HepG2 (cell line): Measurements from ENCODE around the gene NBEAL1. TPM values are rescaled to one million over a fixed set of nuclear protein-coding genes. Genes with fewer than 3 reads are reported as not detected.

Experiments used
- ASH2L ChIP-seq: fragments of 300-600, 200-600 bp; sonication (generic); IDR thresholded peaks from 2 replicates; pipeline ENCODE4 v1.7.0; 2017; ENCODE audit warnings: low read depth, mild to moderate bottlenecking, moderate library complexity, mixed read lengths, low read length; ENCODE audit not compliant: insufficient read length
- ATRX ChIP-seq: sonication (generic); formaldehyde crosslinking; IDR thresholded peaks from 2 replicates; pipeline ENCODE4 v1.4.0; 2020; ENCODE audit warnings: missing genetic modification reagents, borderline replicate concordance
- CENPBD1 ChIP-seq: sonication (generic); formaldehyde crosslinking; IDR thresholded peaks from 2 replicates; pipeline ENCODE4 v1.8.0; 2022; ENCODE audit warnings: missing genetic modification reagents, low read depth, mild to moderate bottlenecking, borderline replicate concordance
- RFXAP ChIP-seq: sonication (generic); formaldehyde crosslinking; IDR thresholded peaks from 2 replicates; pipeline ENCODE4 v1.4.0; 2020; ENCODE audit warnings: missing genetic modification reagents, borderline replicate concordance
- UBTF ChIP-seq: sonication (generic); formaldehyde crosslinking; IDR thresholded peaks from 2 replicates; pipeline ENCODE4 v1.4.0; 2020; ENCODE audit warnings: mild to moderate bottlenecking, missing genetic modification reagents
- ZBTB43 ChIP-seq: sonication (generic); formaldehyde crosslinking; conservative IDR thresholded peaks from 2 replicates; pipeline ENCODE4 v1.4.0; 2020; ENCODE audit warnings: missing genetic modification reagents
- ZFAT ChIP-seq: sonication (generic); formaldehyde crosslinking; conservative IDR thresholded peaks from 2 replicates; pipeline ENCODE4 v1.8.1; 2023; ENCODE audit warnings: missing genetic modification reagents, inconsistent platforms
- ZNF10 ChIP-seq: sonication (generic); formaldehyde crosslinking; IDR thresholded peaks from 2 replicates; pipeline ENCODE4 v1.4.0; 2020; ENCODE audit warnings: mild to moderate bottlenecking, low read depth, missing genetic modification reagents, borderline replicate concordance
- ZNF281 ChIP-seq: sonication (generic); formaldehyde crosslinking; IDR thresholded peaks from 2 replicates; pipeline ENCODE4 v1.4.0; 2020; ENCODE audit warnings: missing genetic modification reagents, borderline replicate concordance
- ZNF574 ChIP-seq: sonication (generic); formaldehyde crosslinking; IDR thresholded peaks from 2 replicates; pipeline ENCODE4 v1.4.0; 2020; ENCODE audit warnings: missing genetic modification reagents
- polyA plus RNA-seq, 8 experiments: library from polyadenylated mRNA; depleted of rRNA in 3 of 8; stranded (reverse) in 7 of 8; unstranded in 1 of 8; fragments of >200 nt; fragmentation: Illumina TruSeq in 4 of 8; extraction: Trizol in 4 of 8; gene quantifications; 2 replicates each; pipeline versions ENCODE4 v1.2.1 to v1.2.3, GENCODE V29; 2011 to 2016; ENCODE audit warnings: low read depth in 4 of 8, missing spikeins in 1 of 8, mixed read lengths in 1 of 8; ENCODE audit not compliant: insufficient read depth in 1 of 8
- total RNA-seq, 5 experiments: library from RNA; depleted of rRNA; stranded (reverse); fragments of >200 nt; fragmentation: Illumina TruSeq; extraction: Trizol; gene quantifications; 2 replicates each; pipeline ENCODE4 v1.2.3, GENCODE V29; 2016; ENCODE audit warnings: low read depth in 1 of 5
- TF ChIP-seq, protein P1 (sequence below): IDR thresholded peaks from 2 replicates; pipeline ENCODE4 v1.6.1; 2018; ENCODE audit warnings: missing genetic modification reagents, mild to moderate bottlenecking, missing compliant biosample characterization
- TF ChIP-seq, protein P2 (sequence below): sonication (generic); formaldehyde crosslinking; IDR thresholded peaks from 2 replicates; pipeline ENCODE4 v1.4.0; 2020; ENCODE audit warnings: missing genetic modification reagents

The NBEAL1 gene
- total and polyA plus RNA-seq, 2 of the 13 experiments (the other 11 are each of a cell fraction or from before 2014, with no cell fraction given): 6.4 to 15.7 TPM

GRCh38 chr2:203238704-203239526 is 224.2 kb downstream of the NBEAL1 start, which contains the start of gene CYP20A1 (continued):
- TF ChIP-seq ZNF281 (CRISPR knock-in tag) (peak; percentile 12; the same call in 1 of the 2 replicates), ZNF10 (CRISPR knock-in tag) (no peak), ZFAT (CRISPR knock-in tag) (no peak; the same call in 1 of the 2 replicates), UBTF (peak; percentile 97), ZBTB43 (CRISPR knock-in tag) (peak; percentile 75), CENPBD1 (peak; percentile 99; the same call in 1 of the 2 replicates), ASH2L (peak; percentile 98), ZNF574 (CRISPR knock-in tag) (peak; percentile 98), RFXAP (CRISPR knock-in tag) (peak; percentile 89; the same call in 1 of the 2 replicates), ATRX (CRISPR knock-in tag) (no peak)
- TF ChIP-seq, protein P1, sequence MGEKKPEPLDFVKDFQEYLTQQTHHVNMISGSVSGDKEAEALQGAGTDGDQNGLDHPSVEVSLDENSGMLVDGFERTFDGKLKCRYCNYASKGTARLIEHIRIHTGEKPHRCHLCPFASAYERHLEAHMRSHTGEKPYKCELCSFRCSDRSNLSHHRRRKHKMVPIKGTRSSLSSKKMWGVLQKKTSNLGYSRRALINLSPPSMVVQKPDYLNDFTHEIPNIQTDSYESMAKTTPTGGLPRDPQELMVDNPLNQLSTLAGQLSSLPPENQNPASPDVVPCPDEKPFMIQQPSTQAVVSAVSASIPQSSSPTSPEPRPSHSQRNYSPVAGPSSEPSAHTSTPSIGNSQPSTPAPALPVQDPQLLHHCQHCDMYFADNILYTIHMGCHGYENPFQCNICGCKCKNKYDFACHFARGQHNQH (CRISPR knock-in tag): peak; percentile 95
- TF ChIP-seq, protein P2, sequence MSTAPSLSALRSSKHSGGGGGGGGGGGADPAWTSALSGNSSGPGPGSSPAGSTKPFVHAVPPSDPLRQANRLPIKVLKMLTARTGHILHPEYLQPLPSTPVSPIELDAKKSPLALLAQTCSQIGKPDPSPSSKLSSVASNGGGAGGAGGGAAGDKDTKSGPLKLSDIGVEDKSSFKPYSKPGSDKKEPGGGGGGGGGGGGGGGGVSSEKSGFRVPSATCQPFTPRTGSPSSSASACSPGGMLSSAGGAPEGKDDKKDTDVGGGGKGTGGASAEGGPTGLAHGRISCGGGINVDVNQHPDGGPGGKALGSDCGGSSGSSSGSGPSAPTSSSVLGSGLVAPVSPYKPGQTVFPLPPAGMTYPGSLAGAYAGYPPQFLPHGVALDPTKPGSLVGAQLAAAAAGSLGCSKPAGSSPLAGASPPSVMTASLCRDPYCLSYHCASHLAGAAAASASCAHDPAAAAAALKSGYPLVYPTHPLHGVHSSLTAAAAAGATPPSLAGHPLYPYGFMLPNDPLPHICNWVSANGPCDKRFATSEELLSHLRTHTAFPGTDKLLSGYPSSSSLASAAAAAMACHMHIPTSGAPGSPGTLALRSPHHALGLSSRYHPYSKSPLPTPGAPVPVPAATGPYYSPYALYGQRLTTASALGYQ (CRISPR knock-in tag): peak; percentile 80; the same call in 1 of the 2 replicates
